ENCODE results near the gene PACSIN1. TPM values are rescaled to one million over a fixed set of nuclear protein-coding genes. Genes with fewer than 3 reads are reported as not detected.

Gene PACSIN1
- total and polyA plus RNA-seq, 2 donors (not counting 3 experiments of a cell fraction or from before 2014, with no cell fraction given): 0.03 TPM; not detected in 1

GRCh38 chr6:34472425-34472824 lies 6.5 kb downstream of the PACSIN1 start:
- Histone ChIP-seq H3K4me3 (replicated peaks in 1 of 3; ENCODE audit: insufficient read depth in 1 of 3, low read depth in 1 of 3, low read length in 3 of 3) (no peak overlapping the region), H3K4me1 (ENCODE audit: control insufficient read depth, extremely low read depth, insufficient read depth, low read length) (no peaks in the 10 kb centered on the region), H3K4me2 (ENCODE audit: insufficient read depth, low read length) (no peak overlapping the region), H3K36me3 (ENCODE audit: control insufficient read depth in 2 of 2, extremely low read depth in 1 of 2, insufficient read depth in 2 of 2, low read length in 2 of 2) (no peaks in the 10 kb centered on the region), H3K27ac (ENCODE audit: insufficient read depth, low read depth, low read length) (no peak overlapping the region), H4K20me1 (replicated peaks; ENCODE audit: control insufficient read depth, extremely low read depth, insufficient read depth, low read length) (no peaks in the 10 kb centered on the region), H3K9me1 (replicated peaks; ENCODE audit: control insufficient read depth, extremely low read depth, insufficient read depth, low read length) (no peaks in the 10 kb centered on the region), H3K9ac (replicated peaks; ENCODE audit: extremely low read depth, insufficient read depth, low read length) (no peak overlapping the region), H3K79me2 (ENCODE audit: control insufficient read depth, insufficient read depth, low read length) (no peaks in the 10 kb centered on the region), H3K27me3 (ENCODE audit: control insufficient read depth in 2 of 2, insufficient read depth in 2 of 2, low read length in 2 of 2) (no peaks in the 10 kb centered on the region), H2AFZ (ENCODE audit: low read depth, low read length) (no peak overlapping the region), H3K9me3 (replicated peaks; ENCODE audit: control insufficient read depth, insufficient read depth, low read length) (no peaks in the 10 kb centered on the region)
- intact Hi-C loops (cut with micrococcal nuclease) (no loop called here), dilution Hi-C loops (cut with MboI; ENCODE audit: extremely low pct_ligation_motif_present, low sequenced_read_pairs) (no loop called here)
- DNase-seq (ENCODE audit: low read depth, low spot score) (no peak), FAIRE-seq (no peak)
- ChIA-PET CTCF (interaction anchor here (1.2 kb wide), 1 partner anchor 8 kb away, joined by 4 read pairs; no protein-coding TSS in a partner anchor), POLR2A (no interaction called here)
- TF ChIP-seq POLR2A (IDR thresholded peaks at IDR 0.05; ENCODE audit: low read depth, low read length) (no peak), POLR2AphosphoS5 (IDR thresholded peaks at IDR 0.05; ENCODE audit: insufficient read depth, low read depth, low read length) (no peak), FOS (IDR thresholded peaks at IDR 0.05; ENCODE audit: borderline replicate concordance, insufficient read depth, low read length) (no peak), MYC (IDR thresholded peaks at IDR 0.05; ENCODE audit: low read depth, low read length) (no peak), JUN (IDR thresholded peaks at IDR 0.05; ENCODE audit: borderline replicate concordance, insufficient read depth, insufficient read length, low read depth) (no peak), GATA2 (IDR thresholded peaks at IDR 0.05; ENCODE audit: insufficient read depth, insufficient read length, low read depth, low read length) (no peak), CTCF (IDR thresholded peaks at IDR 0.05; ENCODE audit: extremely low read depth in 1 of 2, insufficient read depth in 1 of 2, low read depth in 1 of 2, low read length in 2 of 2) (no peak), EZH2 (IDR thresholded peaks at IDR 0.05; ENCODE audit: borderline replicate concordance, low read depth, low read length, severe bottlenecking) (no peak)
- TF ChIP-seq, protein P1, sequence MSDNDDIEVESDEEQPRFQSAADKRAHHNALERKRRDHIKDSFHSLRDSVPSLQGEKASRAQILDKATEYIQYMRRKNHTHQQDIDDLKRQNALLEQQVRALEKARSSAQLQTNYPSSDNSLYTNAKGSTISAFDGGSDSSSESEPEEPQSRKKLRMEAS (IDR thresholded peaks at IDR 0.05; ENCODE audit: insufficient read depth, insufficient read length): no peak
- no TSS peak for BruUV-seq (replicated peaks)

All from endothelial cell of umbilical vein (primary cell).